Naive thymus-derived CD4-positive, alpha-beta T cell (primary cell): ENCODE data around the gene AP2B1. TPM values are rescaled to one million over a fixed set of nuclear protein-coding genes. Genes with fewer than 3 reads are reported as not detected.

Experiments
- ATAC-seq: fragments of 150-1000 bp; cut with Tn5 transposase; 2 replicates; pipeline ENCODE4 v1.10.0; 2021; ENCODE audit warnings: mild to moderate bottlenecking, moderate library complexity
- CTCF ChIA-PET: fragments of 350-600 bp; sonication (Branson Sonifier 250); formaldehyde crosslinking; loops from one replicate; lab custom pipeline; 2021; ENCODE audit warnings: antibody characterized with exemption; lab: Charles Lee
- POLR2A ChIA-PET: fragments of 350-600 bp; sonication (Branson Sonifier 250); formaldehyde crosslinking; loops from one replicate; lab custom pipeline; 2021; ENCODE audit warnings: antibody characterized with exemption, inconsistent platforms; lab: Charles Lee
- DNase-seq, 9 donors: peaks; one replicate each; pipeline versions ENCODE4 v3.0.0 to v3.0.0-alpha.2; 2020 to 2022; ENCODE audit warnings: mixed read lengths in 1 of 9
- H3K27ac ChIP-seq: one replicate; pipeline ENCODE4 v1.7.0; 2013; ENCODE audit warnings: mild to moderate bottlenecking, low read depth, low read length, moderate library complexity
- H3K27me3 ChIP-seq, 2 donors: one replicate each; pipeline ENCODE4 v1.7.0; 2013; ENCODE audit warnings: low read length in 2 of 2, mild to moderate bottlenecking in 2 of 2, moderate library complexity in 2 of 2; ENCODE audit not compliant: control insufficient read depth in 2 of 2, insufficient read depth in 2 of 2
- H3K36me3 ChIP-seq, 3 experiments: 1 replicate in 2 of 3; 2 replicates in 1 of 3; pipeline ENCODE4 v1.7.0; 2013; ENCODE audit warnings: low read length in 3 of 3, mild to moderate bottlenecking in 3 of 3, moderate library complexity in 1 of 3; ENCODE audit not compliant: insufficient read depth in 3 of 3, control insufficient read depth in 2 of 3
- H3K4me1 ChIP-seq, 2 donors: one replicate each; pipeline ENCODE4 v1.7.0; 2013; ENCODE audit warnings: low read length in 2 of 2, mild to moderate bottlenecking in 2 of 2, moderate library complexity in 1 of 2; ENCODE audit not compliant: control insufficient read depth in 2 of 2, insufficient read depth in 2 of 2
- H3K4me3 ChIP-seq: 2 replicates; pipeline ENCODE4 v1.7.0; 2013; ENCODE audit warnings: mild to moderate bottlenecking, low read length
- H3K9me3 ChIP-seq, 3 experiments: 1 replicate in 2 of 3; 2 replicates in 1 of 3; pipeline ENCODE4 v1.7.0; 2013; ENCODE audit warnings: low read length in 3 of 3; ENCODE audit not compliant: control insufficient read depth in 2 of 3
- H3K27ac Mint-ChIP-seq, 9 donors: one replicate each; pipeline ENCODE4 v1.8.0; 2020 to 2022; ENCODE audit warnings: mixed read lengths in 9 of 9, mild to moderate bottlenecking in 8 of 9, moderate library complexity in 5 of 9, inconsistent platforms in 2 of 9
- H3K27me3 Mint-ChIP-seq, 5 donors: one replicate each; pipeline ENCODE4 v1.8.0; 2021 to 2022; ENCODE audit warnings: mixed read lengths in 5 of 5, mild to moderate bottlenecking in 1 of 5
- H3K36me3 Mint-ChIP-seq, 5 donors: one replicate each; pipeline ENCODE4 v1.8.0; 2020 to 2022; ENCODE audit warnings: mixed read lengths in 5 of 5, mild to moderate bottlenecking in 3 of 5, inconsistent platforms in 1 of 5
- H3K4me1 Mint-ChIP-seq, 7 donors: one replicate each; pipeline ENCODE4 v1.8.0; 2020 to 2022; ENCODE audit warnings: mixed read lengths in 7 of 7, mild to moderate bottlenecking in 3 of 7, inconsistent platforms in 1 of 7
- H3K4me3 Mint-ChIP-seq, 10 donors: one replicate each; pipeline ENCODE4 v1.8.0; 2020 to 2022; ENCODE audit warnings: mild to moderate bottlenecking in 10 of 10, mixed read lengths in 10 of 10, moderate library complexity in 6 of 10, inconsistent platforms in 2 of 10
- H3K9me3 Mint-ChIP-seq, 11 donors: one replicate each; pipeline ENCODE4 v1.8.0; 2020 to 2022; ENCODE audit warnings: mixed read lengths in 11 of 11, mild to moderate bottlenecking in 4 of 11, inconsistent platforms in 1 of 11, moderate library complexity in 1 of 11
- intact Hi-C, 2 donors: fragments of 100-400 bp; cut with micrococcal nuclease; formaldehyde crosslinking; loops; one replicate each; pipeline ENCODE4 v1.15.1; 2023
- polyA plus RNA-seq, 2 donors: library from polyadenylated mRNA; unstranded; fragments of 300-500 nt; fragmentation: Illumina TruSeq; gene quantifications; one replicate each; pipeline ENCODE4 v1.2.3, GENCODE V29; 2021
- total RNA-seq, 6 experiments: library from RNA in 5 of 6; stranded (reverse) in 5 of 6; gene quantifications; 1 replicate in 5 of 6; 2 replicates in 1 of 6; pipeline ENCODE4 v1.2.3 and lab custom pipeline; 2021 to 2026

The AP2B1 gene
- total and polyA plus RNA-seq, 7 experiments from 2014 or later = 49.0 to 197 (median 102) TPM

GRCh38 chr17:35766489-35766877 lies 179.4 kb downstream of the AP2B1 start:
- ChIA-PET CTCF (interaction anchor here (1.2 to 13.0 kb wide), 5 partner anchors 26 to 47 kb away, joined by 4 to 222 read pairs (median 5); partner anchors contain the start of genes MMP28 and TAF15), POLR2A (interaction anchor here (1.7 to 5.0 kb wide), 2 partner anchors 38 to 43 kb away, joined by 7 to 108 read pairs; partner anchors contain the start of gene TAF15)
- no peak for DNase-seq
- intact Hi-C loops = no loop called here
- Histone ChIP-seq H3K27ac (no peak overlapping the region), H3K36me3 (no peaks in the 10 kb centered on the region), H3K27me3 (no peaks in the 10 kb centered on the region), H3K4me3 (no peak overlapping the region), H3K4me1 (peaks cover 0 to 9% of the 10 kb centered on the region in 2 donors), H3K9me3 (no peaks in the 10 kb centered on the region)
- no peak for ATAC-seq
- peaks cover 0 to 19% (median 0%) of the 10 kb centered on the region in 5 donors for H3K27me3 Mint-ChIP-seq
- H3K27ac Mint-ChIP-seq = no peak overlapping the region
- no peaks in the 10 kb centered on the region for H3K36me3 Mint-ChIP-seq
- H3K4me1 Mint-ChIP-seq = peaks cover 0 to 10% (median 8%) of the 10 kb centered on the region in 7 donors
- peaks cover 0 to under 1% (median 0%) of the 10 kb centered on the region in 11 donors for H3K9me3 Mint-ChIP-seq
- H3K4me3 Mint-ChIP-seq = no peak overlapping the region

- intact Hi-C loops = no loop called here
- peak overlapping the region in 2 of 10 donors; percentile 41 to 58 for H3K4me3 Mint-ChIP-seq
- peak in 4 of 9 donors; percentile 27 to 37 (median 36) for DNase-seq
- Histone ChIP-seq H3K36me3 (no peaks in the 10 kb centered on the region), H3K4me1 (peaks cover 0 to 9% of the 10 kb centered on the region in 2 donors), H3K9me3 (no peaks in the 10 kb centered on the region), H3K27ac (no peak overlapping the region), H3K27me3 (no peaks in the 10 kb centered on the region), H3K4me3 (no peak overlapping the region)
- POLR2A ChIA-PET = interaction anchor here (1.7 to 5.0 kb wide), 2 partner anchors 38 to 43 kb away, joined by 7 to 108 read pairs; partner anchors contain the start of gene TAF15
- no peaks in the 10 kb centered on the region for H3K9me3 Mint-ChIP-seq
- no peak overlapping the region for H3K27ac Mint-ChIP-seq
- peaks cover 0 to 20% (median 0%) of the 10 kb centered on the region in 5 donors for H3K27me3 Mint-ChIP-seq
- peaks cover 0 to 10% (median 8%) of the 10 kb centered on the region in 7 donors for H3K4me1 Mint-ChIP-seq
- H3K36me3 Mint-ChIP-seq = no peaks in the 10 kb centered on the region
- ATAC-seq = no peak
- CTCF ChIA-PET = interaction anchor here (0.6 to 13.0 kb wide), 9 partner anchors 11 to 692 kb away, joined by 3 to 222 read pairs (median 4); partner anchors contain the start of genes MMP28 and TAF15
Observed at GRCh38 chr17:35766903-35767510, 179.9 kb downstream of the AP2B1 start.

- H3K27me3 Mint-ChIP-seq = peaks cover 0 to 28% (median 0%) of the 10 kb centered on the region in 5 donors
- H3K4me1 Mint-ChIP-seq = peaks cover 0 to 13% (median 10%) of the 10 kb centered on the region in 7 donors
- DNase-seq (no peak), ATAC-seq (no peak)
- no peaks in the 10 kb centered on the region for H3K9me3 Mint-ChIP-seq
- Histone ChIP-seq H3K36me3 (no peaks in the 10 kb centered on the region), H3K27ac (no peak overlapping the region), H3K4me3 (no peak overlapping the region), H3K4me1 (peaks cover 0 to 9% of the 10 kb centered on the region in 2 donors), H3K9me3 (no peaks in the 10 kb centered on the region), H3K27me3 (no peaks in the 10 kb centered on the region)
- no peak overlapping the region for H3K4me3 Mint-ChIP-seq
- ChIA-PET CTCF (interaction anchor here (0.5 to 13.0 kb wide), 3 partner anchors 39 to 1593 kb away, joined by 3 to 222 read pairs (median 3); partner anchors contain the start of gene TAF15), POLR2A (interaction anchor here (0.9 to 1.1 kb wide), 2 partner anchors 39 to 41 kb away, joined by 3 to 4 read pairs; partner anchors contain the start of gene TAF15)
- intact Hi-C loops = no loop called here
- H3K36me3 Mint-ChIP-seq = no peaks in the 10 kb centered on the region
- H3K27ac Mint-ChIP-seq = no peak overlapping the region
Observed at GRCh38 chr17:35768797-35769196, 181.7 kb downstream of the AP2B1 start.

- Histone ChIP-seq H3K9me3 (no peaks in the 10 kb centered on the region), H3K36me3 (no peaks in the 10 kb centered on the region), H3K27ac (no peak overlapping the region), H3K4me3 (no peak overlapping the region), H3K4me1 (peaks cover 0 to 3% of the 10 kb centered on the region in 2 donors), H3K27me3 (no peaks in the 10 kb centered on the region)
- CTCF ChIA-PET = interaction anchor here (0.7 to 13.0 kb wide), 2 partner anchors 38 to 81 kb away, joined by 3 to 222 read pairs; partner anchors contain the start of gene TAF15
- ATAC-seq = no peak
- intact Hi-C loops = no loop called here
- H3K27me3 Mint-ChIP-seq = peaks cover 0 to 28% (median 0%) of the 10 kb centered on the region in 5 donors
- no peaks in the 10 kb centered on the region for H3K36me3 Mint-ChIP-seq
- DNase-seq = no peak
- H3K9me3 Mint-ChIP-seq = no peaks in the 10 kb centered on the region
- H3K4me3 Mint-ChIP-seq = no peak overlapping the region
- H3K27ac Mint-ChIP-seq = peak overlapping the region in 1 of 9 donors; percentile 41
- POLR2A ChIA-PET = interaction anchor here (0.9 kb wide), 1 partner anchor 30 kb away, joined by 3 read pairs; no protein-coding TSS in a partner anchor
- peaks cover 0 to 8% (median 4%) of the 10 kb centered on the region in 7 donors for H3K4me1 Mint-ChIP-seq
Observed at GRCh38 chr17:35769895-35770486, 182.9 kb downstream of the AP2B1 start.

- DNase-seq = no peak
- ChIA-PET CTCF (no interaction called here), POLR2A (no interaction called here)
- intact Hi-C loops = no loop called here
- Histone ChIP-seq H3K27ac (no peak overlapping the region), H3K4me3 (no peak overlapping the region), H3K4me1 (no peaks in the 10 kb centered on the region), H3K27me3 (no peaks in the 10 kb centered on the region), H3K9me3 (no peaks in the 10 kb centered on the region), H3K36me3 (no peaks in the 10 kb centered on the region)
- no peak overlapping the region for H3K27ac Mint-ChIP-seq
- no peak overlapping the region for H3K4me3 Mint-ChIP-seq
- peaks cover 0 to 24% (median 0%) of the 10 kb centered on the region in 5 donors for H3K27me3 Mint-ChIP-seq
- H3K9me3 Mint-ChIP-seq = no peaks in the 10 kb centered on the region
- H3K4me1 Mint-ChIP-seq = peaks cover 0 to 5% (median 3%) of the 10 kb centered on the region in 7 donors
- no peak for ATAC-seq
- peaks cover 0 to 7% (median 0%) of the 10 kb centered on the region in 5 donors for H3K36me3 Mint-ChIP-seq
Observed at GRCh38 chr17:35773129-35773528, 186.0 kb downstream of the AP2B1 start.

GRCh38 chr17:35773679-35774425 lies 186.7 kb downstream of the AP2B1 start:
- Histone ChIP-seq H3K27ac (no peak overlapping the region), H3K27me3 (no peaks in the 10 kb centered on the region), H3K9me3 (no peaks in the 10 kb centered on the region), H3K4me1 (no peaks in the 10 kb centered on the region), H3K4me3 (no peak overlapping the region), H3K36me3 (no peaks in the 10 kb centered on the region)
- no peak for ATAC-seq
- Mint-ChIP-seq H3K36me3 (peaks cover 0 to 7% (median 0%) of the 10 kb centered on the region in 5 donors), H3K27ac (peak overlapping the region in 5 of 9 donors; percentile 1 to 82 (median 39)), H3K4me1 (peaks cover 0 to 5% (median 3%) of the 10 kb centered on the region in 7 donors), H3K4me3 (no peak overlapping the region), H3K27me3 (peaks cover 0 to 27% (median 0%) of the 10 kb centered on the region in 5 donors), H3K9me3 (no peaks in the 10 kb centered on the region)
- ChIA-PET POLR2A (no interaction called here), CTCF (no interaction called here)
- intact Hi-C loops = no loop called here
- no peak for DNase-seq
